Measurements from ENCODE around the gene ACSL5.
"Not testable (repeated sequence)": the region's sequence is repeated elsewhere in the genome, so short reads cannot be mapped to it uniquely, and the experiment has no call there.

DNA sequence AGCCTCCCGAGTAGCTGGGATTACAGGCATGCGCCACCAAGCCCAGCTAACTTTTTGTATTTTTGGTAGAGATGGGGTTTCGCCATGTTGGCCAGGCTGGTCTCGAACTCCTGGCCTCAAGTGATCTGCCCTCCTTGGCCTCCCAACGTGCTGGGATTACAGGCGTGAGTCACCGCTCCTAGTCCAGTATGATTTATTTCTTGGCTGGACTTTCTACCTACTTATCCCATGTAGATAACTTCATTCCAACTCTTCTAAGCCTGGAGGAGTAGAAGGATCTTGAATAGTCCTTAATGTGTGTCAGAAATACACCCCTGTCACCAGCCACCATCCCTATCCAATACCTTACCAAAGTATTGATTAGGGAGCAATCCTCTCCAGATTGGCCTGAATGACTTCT is 14.1 kb downstream of the ACSL5 start:
- not testable (repeated sequence) for TF ChIP-seq POLR2A (IDR thresholded peaks at IDR 0.05; ENCODE audit: low read depth, low read length); RCOR1 (IDR thresholded peaks at IDR 0.05; ENCODE audit: insufficient replicate concordance, low read length); MAFK (IDR thresholded peaks at IDR 0.05; ENCODE audit: low read depth, low read length); BHLHE40 (IDR thresholded peaks at IDR 0.05; ENCODE audit: low read depth, low read length)
- TF ChIP-seq, protein P1, sequence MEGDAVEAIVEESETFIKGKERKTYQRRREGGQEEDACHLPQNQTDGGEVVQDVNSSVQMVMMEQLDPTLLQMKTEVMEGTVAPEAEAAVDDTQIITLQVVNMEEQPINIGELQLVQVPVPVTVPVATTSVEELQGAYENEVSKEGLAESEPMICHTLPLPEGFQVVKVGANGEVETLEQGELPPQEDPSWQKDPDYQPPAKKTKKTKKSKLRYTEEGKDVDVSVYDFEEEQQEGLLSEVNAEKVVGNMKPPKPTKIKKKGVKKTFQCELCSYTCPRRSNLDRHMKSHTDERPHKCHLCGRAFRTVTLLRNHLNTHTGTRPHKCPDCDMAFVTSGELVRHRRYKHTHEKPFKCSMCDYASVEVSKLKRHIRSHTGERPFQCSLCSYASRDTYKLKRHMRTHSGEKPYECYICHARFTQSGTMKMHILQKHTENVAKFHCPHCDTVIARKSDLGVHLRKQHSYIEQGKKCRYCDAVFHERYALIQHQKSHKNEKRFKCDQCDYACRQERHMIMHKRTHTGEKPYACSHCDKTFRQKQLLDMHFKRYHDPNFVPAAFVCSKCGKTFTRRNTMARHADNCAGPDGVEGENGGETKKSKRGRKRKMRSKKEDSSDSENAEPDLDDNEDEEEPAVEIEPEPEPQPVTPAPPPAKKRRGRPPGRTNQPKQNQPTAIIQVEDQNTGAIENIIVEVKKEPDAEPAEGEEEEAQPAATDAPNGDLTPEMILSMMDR (conservative IDR thresholded peaks at IDR 0.05; ENCODE audit: low read depth, low read length) = not testable (repeated sequence)

Data from IMR-90 (cell line).